HepG2 (cell line): ENCODE results near the gene THSD4. TPM values are rescaled to one million over a fixed set of nuclear protein-coding genes. Genes with fewer than 3 reads are reported as not detected.
A peak's percentile ranks its signal among the peaks of the same experiment; 100 is the strongest.

Experiments
- ADNP ChIP-seq: sonication (generic); formaldehyde crosslinking; IDR thresholded peaks from 2 replicates; pipeline ENCODE4 v1.4.0; 2020; ENCODE audit warnings: missing genetic modification reagents
- ARID3A ChIP-seq: IDR thresholded peaks from 2 replicates; pipeline ENCODE4 v1.6.1; 2012; ENCODE audit warnings: low read depth, low read length, improper control_type of control experiment
- CEBPG ChIP-seq: IDR thresholded peaks from 2 replicates; pipeline ENCODE4 v1.6.1; 2016
- GFI1 ChIP-seq: sonication (generic); formaldehyde crosslinking; IDR thresholded peaks from 2 replicates; pipeline ENCODE4 v1.5.0; 2020; ENCODE audit warnings: missing genetic modification reagents, mild to moderate bottlenecking, borderline replicate concordance
- HHEX ChIP-seq: IDR thresholded peaks from 2 replicates; pipeline ENCODE4 v1.6.1; 2016; ENCODE audit warnings: control low read depth
- HMG20A ChIP-seq: IDR thresholded peaks from 2 replicates; pipeline ENCODE4 v1.6.1; 2016; ENCODE audit warnings: borderline replicate concordance
- MYPOP ChIP-seq: sonication (generic); formaldehyde crosslinking; IDR thresholded peaks from 2 replicates; pipeline ENCODE4 v1.8.1; 2023; ENCODE audit warnings: mild to moderate bottlenecking, moderate library complexity, missing genetic modification reagents
- NCOA2 ChIP-seq: sonication (generic); formaldehyde crosslinking; IDR thresholded peaks from 2 replicates; pipeline ENCODE4 v1.8.0; 2022; ENCODE audit warnings: inconsistent platforms
- PAXIP1 ChIP-seq: sonication (generic); formaldehyde crosslinking; conservative IDR thresholded peaks from 2 replicates; pipeline ENCODE4 v1.4.0; 2020; ENCODE audit warnings: mild to moderate bottlenecking, missing genetic modification reagents, moderate library complexity
- SETDB1 ChIP-seq: sonication (generic); formaldehyde crosslinking; IDR thresholded peaks from 2 replicates; pipeline ENCODE4 v1.5.1; 2020; ENCODE audit warnings: missing genetic modification reagents, mild to moderate bottlenecking, borderline replicate concordance
- SRY ChIP-seq: sonication (generic); formaldehyde crosslinking; IDR thresholded peaks from 2 replicates; pipeline ENCODE4 v1.8.0; 2022; ENCODE audit warnings: mild to moderate bottlenecking, missing genetic modification reagents
- SUZ12 ChIP-seq: fragments of 150-350 bp; IDR thresholded peaks from 2 replicates; pipeline ENCODE4 v1.6.1; 2014; ENCODE audit warnings: low read depth, low read length
- TAF1 ChIP-seq: sonication (generic); formaldehyde crosslinking; IDR thresholded peaks from 2 replicates; pipeline ENCODE4 v1.4.0; 2020; ENCODE audit warnings: missing genetic modification reagents
- TCF12 ChIP-seq, 2 experiments: fragments of 450-650 bp in 1 of 2; sonication (generic) in 1 of 2; formaldehyde crosslinking in 1 of 2; IDR thresholded peaks; 2 replicates each; pipeline versions ENCODE4 v1.6.1 to v1.8.0; 2017 to 2022; ENCODE audit warnings: antibody characterized with exemption in 1 of 2, mild to moderate bottlenecking in 1 of 2, missing genetic modification reagents in 1 of 2, moderate library complexity in 1 of 2
- ZBTB38 ChIP-seq: sonication (generic); formaldehyde crosslinking; IDR thresholded peaks from 2 replicates; pipeline ENCODE4 v1.5.1; 2020; ENCODE audit warnings: mild to moderate bottlenecking, missing genetic modification reagents
- ZNF10 ChIP-seq: sonication (generic); formaldehyde crosslinking; IDR thresholded peaks from 2 replicates; pipeline ENCODE4 v1.4.0; 2020; ENCODE audit warnings: mild to moderate bottlenecking, low read depth, missing genetic modification reagents, borderline replicate concordance
- ZNF607 ChIP-seq: sonication (generic); formaldehyde crosslinking; IDR thresholded peaks from 2 replicates; pipeline ENCODE4 v1.5.1; 2020; ENCODE audit warnings: missing genetic modification reagents, mild to moderate bottlenecking, borderline replicate concordance
- ZNF616 ChIP-seq: sonication (generic); formaldehyde crosslinking; IDR thresholded peaks from 2 replicates; pipeline ENCODE4 v1.5.0; 2020; ENCODE audit warnings: low read depth, mild to moderate bottlenecking, missing genetic modification reagents
- ZNF652 ChIP-seq: IDR thresholded peaks from 2 replicates; pipeline ENCODE4 v1.6.1; 2016; ENCODE audit warnings: low read depth, borderline replicate concordance
- ZNF713 ChIP-seq: sonication (generic); formaldehyde crosslinking; IDR thresholded peaks from 2 replicates; pipeline ENCODE4 v1.4.0; 2020; ENCODE audit warnings: mild to moderate bottlenecking, missing genetic modification reagents
- ZNF746 ChIP-seq: sonication (generic); formaldehyde crosslinking; IDR thresholded peaks from 2 replicates; pipeline ENCODE4 v1.8.0; 2022; ENCODE audit warnings: mild to moderate bottlenecking, missing genetic modification reagents
- polyA plus RNA-seq, 8 experiments: library from polyadenylated mRNA; depleted of rRNA in 3 of 8; stranded (reverse) in 7 of 8; unstranded in 1 of 8; fragments of >200 nt; fragmentation: Illumina TruSeq in 4 of 8; extraction: Trizol in 4 of 8; gene quantifications; 2 replicates each; pipeline versions ENCODE4 v1.2.1 to v1.2.3, GENCODE V29; 2011 to 2016; ENCODE audit warnings: low read depth in 4 of 8, missing spikeins in 1 of 8, mixed read lengths in 1 of 8; ENCODE audit not compliant: insufficient read depth in 1 of 8
- total RNA-seq, 5 experiments: library from RNA; depleted of rRNA; stranded (reverse); fragments of >200 nt; fragmentation: Illumina TruSeq; extraction: Trizol; gene quantifications; 2 replicates each; pipeline ENCODE4 v1.2.3, GENCODE V29; 2016; ENCODE audit warnings: low read depth in 1 of 5
- TF ChIP-seq, protein P1 (sequence below): sonication (generic); formaldehyde crosslinking; IDR thresholded peaks from 2 replicates; pipeline ENCODE4 v1.9.0; 2021; ENCODE audit warnings: missing genetic modification reagents, borderline replicate concordance

Gene THSD4
- total and polyA plus RNA-seq, 2 of the 13 experiments (the other 11 are each of a cell fraction or from before 2014, with no cell fraction given) = 0.07 to 0.21 TPM

- TF ChIP-seq MYPOP (no peak), SETDB1 (peak; percentile 80; the same call in 1 of the 2 replicates), NCOA2 (peak; percentile 50), HMG20A (CRISPR knock-in tag) (peak; percentile 91), ZNF652 (CRISPR knock-in tag) (peak; percentile 46; the same call in 1 of the 2 replicates), SUZ12 (no peak), SRY (CRISPR knock-in tag) (no peak), ZNF746 (CRISPR knock-in tag) (no peak), PAXIP1 (CRISPR knock-in tag) (peak; percentile 89), ZNF10 (CRISPR knock-in tag) (no peak), HHEX (CRISPR knock-in tag) (peak; percentile 90), ARID3A (peak; percentile 25), ZNF713 (CRISPR knock-in tag) (no peak), CEBPG (peak; percentile 41; the same call in 1 of the 2 replicates), ZNF607 (CRISPR knock-in tag) (peak; percentile 30; the same call in 1 of the 2 replicates), ZNF616 (no peak), GFI1 (CRISPR knock-in tag) (peak; percentile 99), TAF1 (CRISPR knock-in tag) (no peak), ZBTB38 (CRISPR knock-in tag) (no peak), ADNP (CRISPR knock-in tag) (no peak), TCF12 (IDR thresholded peaks at IDR 0.05) (no peak), TCF12 (CRISPR knock-in tag; IDR thresholded peaks at IDR 0.05) (peak; percentile 93; the same call in 1 of the 2 replicates)
- TF ChIP-seq, protein P1, sequence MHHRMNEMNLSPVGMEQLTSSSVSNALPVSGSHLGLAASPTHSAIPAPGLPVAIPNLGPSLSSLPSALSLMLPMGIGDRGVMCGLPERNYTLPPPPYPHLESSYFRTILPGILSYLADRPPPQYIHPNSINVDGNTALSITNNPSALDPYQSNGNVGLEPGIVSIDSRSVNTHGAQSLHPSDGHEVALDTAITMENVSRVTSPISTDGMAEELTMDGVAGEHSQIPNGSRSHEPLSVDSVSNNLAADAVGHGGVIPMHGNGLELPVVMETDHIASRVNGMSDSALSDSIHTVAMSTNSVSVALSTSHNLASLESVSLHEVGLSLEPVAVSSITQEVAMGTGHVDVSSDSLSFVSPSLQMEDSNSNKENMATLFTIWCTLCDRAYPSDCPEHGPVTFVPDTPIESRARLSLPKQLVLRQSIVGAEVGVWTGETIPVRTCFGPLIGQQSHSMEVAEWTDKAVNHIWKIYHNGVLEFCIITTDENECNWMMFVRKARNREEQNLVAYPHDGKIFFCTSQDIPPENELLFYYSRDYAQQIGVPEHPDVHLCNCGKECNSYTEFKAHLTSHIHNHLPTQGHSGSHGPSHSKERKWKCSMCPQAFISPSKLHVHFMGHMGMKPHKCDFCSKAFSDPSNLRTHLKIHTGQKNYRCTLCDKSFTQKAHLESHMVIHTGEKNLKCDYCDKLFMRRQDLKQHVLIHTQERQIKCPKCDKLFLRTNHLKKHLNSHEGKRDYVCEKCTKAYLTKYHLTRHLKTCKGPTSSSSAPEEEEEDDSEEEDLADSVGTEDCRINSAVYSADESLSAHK (CRISPR knock-in tag) = no peak
Measured at GRCh38 chr15:71654042-71654719, 538.9 kb downstream of the THSD4 start (continued).
